Ectodermal cell (in vitro differentiated cells): ENCODE data around the gene CLEC16A.

Experiments
- H3K27ac ChIP-seq: 2 replicates; pipeline ENCODE4 v1.7.0; 2013; ENCODE audit warnings: mild to moderate bottlenecking, low read depth, low read length; ENCODE audit not compliant: insufficient read depth, poor library complexity, severe bottlenecking
- H3K27me3 ChIP-seq: 2 replicates; pipeline ENCODE4 v1.7.0; 2013; ENCODE audit warnings: mild to moderate bottlenecking, low read length; ENCODE audit not compliant: insufficient read depth, control insufficient read depth, poor library complexity, severe bottlenecking
- H3K36me3 ChIP-seq: one replicate; pipeline ENCODE4 v1.7.0; 2013; ENCODE audit warnings: low read length; ENCODE audit not compliant: control insufficient read depth, insufficient read depth
- H3K4me1 ChIP-seq: one replicate; pipeline ENCODE4 v1.7.0; 2013; ENCODE audit warnings: low read length; ENCODE audit not compliant: control insufficient read depth, insufficient read depth
- H3K4me3 ChIP-seq: 2 replicates; pipeline ENCODE4 v1.7.0; 2013; ENCODE audit warnings: low read depth, low read length, control low read depth; ENCODE audit not compliant: insufficient read depth
- H3K9me3 ChIP-seq: 2 replicates; pipeline ENCODE4 v1.7.0; 2013; ENCODE audit warnings: mild to moderate bottlenecking, low read length, moderate library complexity; ENCODE audit not compliant: control insufficient read depth
- WGBS, 2 experiments: methylation state at CpG; one replicate each; pipeline ENCODE4 v1.1.7; 2013; ENCODE audit warnings: missing lambda C conversion rate in 2 of 2; 5-methylcytosine and 5-hydroxymethylcytosine counted together

The CLEC16A gene

GRCh38 chr16:10949424-10949970 is 5.1 kb downstream of the CLEC16A start:
- Histone ChIP-seq H3K9me3 (no peaks in the 10 kb centered on the region), H3K4me1 (peaks cover 35% of the 10 kb centered on the region), H3K36me3 (no peaks in the 10 kb centered on the region), H3K27ac (no peak overlapping the region), H3K4me3 (no peak overlapping the region), H3K27me3 (no peaks in the 10 kb centered on the region)
- 35 to 40% methylated on average over 7 of the region's 7 CpGs for WGBS, 2 experiments

DNA sequence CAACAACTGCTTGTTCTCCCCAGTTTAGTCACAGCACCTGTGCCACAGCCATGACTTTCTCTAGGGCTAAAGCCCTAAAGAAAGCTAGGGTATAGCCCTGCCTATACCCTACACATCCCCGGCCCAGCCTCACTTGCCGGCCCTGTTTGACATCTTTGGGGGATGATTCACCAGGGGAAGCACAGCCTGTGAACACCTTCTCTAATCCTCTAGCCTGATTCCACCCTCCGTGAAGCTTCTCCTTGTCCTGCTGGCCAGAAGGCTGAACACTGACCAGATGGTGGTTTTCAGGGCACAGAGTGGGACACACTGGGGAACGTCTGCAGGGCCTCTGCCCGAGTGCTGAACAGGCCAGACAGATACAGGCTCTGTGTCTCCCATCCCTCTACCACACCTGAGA is 6.0 kb downstream of the CLEC16A start:
- 68 to 77% methylated on average over 5 of the region's 5 CpGs for WGBS, 2 experiments
- no peak overlapping the region for H3K4me3 ChIP-seq
- no peaks in the 10 kb centered on the region for H3K36me3 ChIP-seq
- H3K4me1 ChIP-seq, result peaks cover 30% of the 10 kb centered on the region
- no peaks in the 10 kb centered on the region for H3K9me3 ChIP-seq
- no peak overlapping the region for H3K27ac ChIP-seq
- H3K27me3 ChIP-seq, result no peaks in the 10 kb centered on the region

- no peaks in the 10 kb centered on the region for H3K27me3 ChIP-seq
- H3K4me3 ChIP-seq, result no peak overlapping the region
- WGBS, 2 experiments, result 84 to 88% methylated on average over 4 of the region's 4 CpGs
- no peaks in the 10 kb centered on the region for H3K9me3 ChIP-seq
- H3K4me1 ChIP-seq, result peaks cover 28% of the 10 kb centered on the region
- H3K36me3 ChIP-seq, result no peaks in the 10 kb centered on the region
- H3K27ac ChIP-seq, result no peak overlapping the region
Measured at GRCh38 chr16:10951026-10951425, 6.7 kb downstream of the CLEC16A start.

DNA sequence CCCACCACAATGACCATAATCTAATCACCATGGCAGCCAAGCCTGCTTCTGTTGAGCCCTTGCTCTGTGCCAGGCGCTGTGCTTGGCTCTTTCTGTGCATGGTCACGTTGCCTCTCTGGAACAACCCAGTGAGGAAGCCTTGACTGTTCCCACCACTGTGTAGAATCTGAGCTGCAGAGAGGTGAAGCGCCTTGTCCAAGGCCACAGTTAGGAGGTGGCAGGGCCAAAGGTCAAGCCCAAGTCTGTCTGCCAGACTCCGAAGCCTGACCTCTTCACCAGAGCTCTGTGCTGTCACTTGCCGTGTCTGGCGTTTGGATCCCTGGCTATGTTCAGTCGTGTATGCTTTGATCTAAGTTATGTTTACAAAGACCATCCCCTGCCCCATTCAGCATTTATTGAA is 10.5 kb downstream of the CLEC16A start:
- H3K4me3 ChIP-seq, result no peak overlapping the region
- H3K36me3 ChIP-seq, result no peaks in the 10 kb centered on the region
- 93 to 94% methylated on average over 7 of the region's 7 CpGs for WGBS, 2 experiments
- H3K27ac ChIP-seq, result no peak overlapping the region
- H3K9me3 ChIP-seq, result no peaks in the 10 kb centered on the region
- H3K4me1 ChIP-seq, result peaks cover 6% of the 10 kb centered on the region
- H3K27me3 ChIP-seq, result no peaks in the 10 kb centered on the region

GRCh38 chr16:10957771-10958482 is 13.6 kb downstream of the CLEC16A start:
- Histone ChIP-seq H3K4me3 (no peak overlapping the region), H3K4me1 (no peaks in the 10 kb centered on the region), H3K27me3 (no peaks in the 10 kb centered on the region), H3K27ac (no peak overlapping the region), H3K36me3 (peaks cover 6% of the 10 kb centered on the region), H3K9me3 (no peaks in the 10 kb centered on the region)
- WGBS, 2 experiments, result 93 to 95% methylated on average over 6 of the region's 6 CpGs

DNA sequence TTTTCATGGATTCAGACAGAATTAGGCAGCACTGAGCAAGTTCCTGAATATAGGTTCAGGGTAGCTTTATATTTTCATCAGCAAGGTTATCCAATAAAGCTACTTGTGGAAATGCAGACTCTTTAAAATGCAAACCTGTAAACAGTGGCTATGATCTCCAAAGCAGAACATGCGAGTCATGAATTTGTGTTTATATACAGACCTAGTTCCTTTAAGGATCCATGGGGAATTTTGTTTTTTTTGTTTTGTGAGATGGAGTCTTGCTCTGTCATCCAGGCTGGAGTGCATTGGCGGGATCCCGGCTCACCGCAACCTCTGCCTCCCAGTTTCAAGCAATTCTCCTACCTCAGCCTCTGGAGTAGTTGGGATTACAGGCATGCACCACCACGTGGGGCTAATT is 14.8 kb downstream of the CLEC16A start:
- Histone ChIP-seq H3K4me3 (no peak overlapping the region), H3K9me3 (no peaks in the 10 kb centered on the region), H3K27ac (no peak overlapping the region), H3K27me3 (no peaks in the 10 kb centered on the region), H3K4me1 (no peaks in the 10 kb centered on the region), H3K36me3 (peaks cover 6% of the 10 kb centered on the region)
- 91% methylated on average over 5 of the region's 5 CpGs for WGBS, 2 experiments

GRCh38 chr16:10961231-10961630 is 16.9 kb downstream of the CLEC16A start:
- no peaks in the 10 kb centered on the region for H3K4me1 ChIP-seq
- 92 to 94% methylated on average over 7 of the region's 7 CpGs for WGBS, 2 experiments
- H3K36me3 ChIP-seq, result peaks cover 6% of the 10 kb centered on the region
- no peaks in the 10 kb centered on the region for H3K9me3 ChIP-seq
- no peaks in the 10 kb centered on the region for H3K27me3 ChIP-seq
- no peak overlapping the region for H3K4me3 ChIP-seq
- no peak overlapping the region for H3K27ac ChIP-seq

- Histone ChIP-seq H3K4me1 (no peaks in the 10 kb centered on the region), H3K27me3 (no peaks in the 10 kb centered on the region), H3K27ac (no peak overlapping the region), H3K36me3 (peaks cover 6% of the 10 kb centered on the region), H3K4me3 (no peak overlapping the region), H3K9me3 (no peaks in the 10 kb centered on the region)
- 52 to 54% methylated on average over 19 to 20 of the region's 20 CpGs for WGBS, 2 experiments
Measured at GRCh38 chr16:10964039-10964890, 19.9 kb downstream of the CLEC16A start.

DNA sequence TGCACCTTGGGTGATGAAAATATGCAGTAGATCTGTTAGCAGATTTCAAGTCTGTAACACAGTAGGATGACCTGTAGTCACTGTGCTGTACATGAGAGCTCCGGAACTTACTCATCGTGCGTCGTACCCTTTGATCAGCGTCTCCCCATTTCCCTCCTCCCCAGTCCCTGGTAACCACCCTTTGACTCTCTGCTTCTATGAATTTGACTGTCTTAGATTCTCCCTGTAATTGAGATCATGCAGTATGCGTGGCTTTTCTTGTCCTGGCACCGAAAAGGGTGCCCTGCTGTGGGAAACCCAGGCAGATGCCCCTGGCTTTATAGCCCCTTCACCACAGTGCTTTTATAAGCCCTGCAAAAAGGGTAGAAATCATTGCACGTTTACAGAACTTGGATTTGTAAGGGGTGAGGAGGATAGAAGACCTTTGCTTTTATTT is 20.5 kb downstream of the CLEC16A start:
- Histone ChIP-seq H3K9me3 (no peaks in the 10 kb centered on the region), H3K36me3 (peaks cover 6% of the 10 kb centered on the region), H3K4me3 (no peak overlapping the region), H3K4me1 (no peaks in the 10 kb centered on the region), H3K27ac (no peak overlapping the region), H3K27me3 (no peaks in the 10 kb centered on the region)
- 93 to 97% methylated on average over 8 of the region's 8 CpGs for WGBS, 2 experiments

DNA sequence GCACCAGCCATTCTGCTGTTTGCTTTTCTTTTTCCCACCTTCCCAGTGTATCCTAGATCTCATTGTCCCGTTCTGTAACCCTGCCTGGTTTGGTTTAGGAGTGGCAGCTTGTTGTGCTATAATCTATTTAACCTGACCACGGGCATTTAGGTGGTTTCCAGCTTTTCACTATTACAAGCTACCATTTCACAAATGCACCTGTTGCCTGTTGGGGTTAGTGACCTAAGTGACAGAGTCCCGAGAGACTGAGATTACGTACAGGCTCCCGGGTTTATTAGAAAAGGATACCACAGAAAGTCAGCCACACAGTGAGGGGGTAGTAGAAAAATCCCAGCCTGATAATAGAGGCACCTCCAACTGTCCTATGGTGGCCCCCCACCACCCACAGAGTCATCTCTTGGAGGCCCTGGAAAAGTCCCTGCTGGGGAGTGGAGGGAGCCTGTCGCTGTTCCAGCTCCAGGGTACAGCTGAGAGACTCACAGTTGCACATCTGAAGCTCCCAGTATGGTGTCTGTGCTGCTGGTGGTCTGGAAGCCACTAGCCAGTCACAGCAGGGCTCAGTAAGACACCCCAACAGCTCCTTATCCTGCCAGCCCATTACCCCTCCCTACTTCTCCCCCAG is 21.2 kb downstream of the CLEC16A start:
- no peaks in the 10 kb centered on the region for H3K27me3 ChIP-seq
- H3K27ac ChIP-seq, result no peak overlapping the region
- H3K4me3 ChIP-seq, result no peak overlapping the region
- no peaks in the 10 kb centered on the region for H3K4me1 ChIP-seq
- no peaks in the 10 kb centered on the region for H3K9me3 ChIP-seq
- WGBS, 2 experiments, result 90 to 91% methylated on average over 6 of the region's 6 CpGs
- H3K36me3 ChIP-seq, result peaks cover 6% of the 10 kb centered on the region
